ENCODE data around the gene MMD.

DNA sequence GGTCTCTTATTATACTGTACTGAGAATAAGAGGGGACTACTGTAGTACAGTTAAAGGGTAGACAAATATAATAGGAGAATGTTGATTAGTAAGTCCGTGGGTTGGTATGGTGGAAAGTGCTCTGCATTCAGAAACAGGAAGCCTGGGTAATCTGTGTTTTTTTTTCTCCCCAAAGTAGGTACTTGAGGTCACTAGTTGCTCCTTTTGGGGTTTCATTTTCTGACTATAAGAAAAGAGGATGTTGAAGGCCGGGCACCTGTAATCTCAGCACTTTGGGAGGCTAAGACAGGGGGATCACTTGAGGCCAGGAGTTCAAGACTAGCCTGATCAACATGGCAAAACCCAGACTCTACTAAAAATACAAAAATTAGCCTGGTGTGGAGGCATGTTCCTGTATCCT, 42.0 kb upstream of the MMD start:
- TF ChIP-seq TP53 (CRISPR knock-in tag; IDR thresholded peaks at IDR 0.05) (no peak), USF1 (CRISPR knock-in tag; IDR thresholded peaks at IDR 0.05) (no peak)
- TF ChIP-seq, protein P1, sequence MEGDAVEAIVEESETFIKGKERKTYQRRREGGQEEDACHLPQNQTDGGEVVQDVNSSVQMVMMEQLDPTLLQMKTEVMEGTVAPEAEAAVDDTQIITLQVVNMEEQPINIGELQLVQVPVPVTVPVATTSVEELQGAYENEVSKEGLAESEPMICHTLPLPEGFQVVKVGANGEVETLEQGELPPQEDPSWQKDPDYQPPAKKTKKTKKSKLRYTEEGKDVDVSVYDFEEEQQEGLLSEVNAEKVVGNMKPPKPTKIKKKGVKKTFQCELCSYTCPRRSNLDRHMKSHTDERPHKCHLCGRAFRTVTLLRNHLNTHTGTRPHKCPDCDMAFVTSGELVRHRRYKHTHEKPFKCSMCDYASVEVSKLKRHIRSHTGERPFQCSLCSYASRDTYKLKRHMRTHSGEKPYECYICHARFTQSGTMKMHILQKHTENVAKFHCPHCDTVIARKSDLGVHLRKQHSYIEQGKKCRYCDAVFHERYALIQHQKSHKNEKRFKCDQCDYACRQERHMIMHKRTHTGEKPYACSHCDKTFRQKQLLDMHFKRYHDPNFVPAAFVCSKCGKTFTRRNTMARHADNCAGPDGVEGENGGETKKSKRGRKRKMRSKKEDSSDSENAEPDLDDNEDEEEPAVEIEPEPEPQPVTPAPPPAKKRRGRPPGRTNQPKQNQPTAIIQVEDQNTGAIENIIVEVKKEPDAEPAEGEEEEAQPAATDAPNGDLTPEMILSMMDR (IDR thresholded peaks at IDR 0.05) = no peak
- TF ChIP-seq, protein P2, sequence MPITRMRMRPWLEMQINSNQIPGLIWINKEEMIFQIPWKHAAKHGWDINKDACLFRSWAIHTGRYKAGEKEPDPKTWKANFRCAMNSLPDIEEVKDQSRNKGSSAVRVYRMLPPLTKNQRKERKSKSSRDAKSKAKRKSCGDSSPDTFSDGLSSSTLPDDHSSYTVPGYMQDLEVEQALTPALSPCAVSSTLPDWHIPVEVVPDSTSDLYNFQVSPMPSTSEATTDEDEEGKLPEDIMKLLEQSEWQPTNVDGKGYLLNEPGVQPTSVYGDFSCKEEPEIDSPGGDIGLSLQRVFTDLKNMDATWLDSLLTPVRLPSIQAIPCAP (CRISPR knock-in tag; IDR thresholded peaks at IDR 0.05) = no peak
- TF ChIP-seq, protein P3, sequence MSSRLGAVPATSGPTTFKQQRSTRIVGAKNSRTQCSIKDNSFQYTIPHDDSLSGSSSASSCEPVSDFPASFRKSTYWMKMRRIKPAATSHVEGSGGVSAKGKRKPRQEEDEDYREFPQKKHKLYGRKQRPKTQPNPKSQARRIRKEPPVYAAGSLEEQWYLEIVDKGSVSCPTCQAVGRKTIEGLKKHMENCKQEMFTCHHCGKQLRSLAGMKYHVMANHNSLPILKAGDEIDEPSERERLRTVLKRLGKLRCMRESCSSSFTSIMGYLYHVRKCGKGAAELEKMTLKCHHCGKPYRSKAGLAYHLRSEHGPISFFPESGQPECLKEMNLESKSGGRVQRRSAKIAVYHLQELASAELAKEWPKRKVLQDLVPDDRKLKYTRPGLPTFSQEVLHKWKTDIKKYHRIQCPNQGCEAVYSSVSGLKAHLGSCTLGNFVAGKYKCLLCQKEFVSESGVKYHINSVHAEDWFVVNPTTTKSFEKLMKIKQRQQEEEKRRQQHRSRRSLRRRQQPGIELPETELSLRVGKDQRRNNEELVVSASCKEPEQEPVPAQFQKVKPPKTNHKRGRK (CRISPR knock-in tag; IDR thresholded peaks at IDR 0.05; ENCODE audit: borderline replicate concordance) = no peak
